Heart left ventricle (tissue), 16 donors: ENCODE data around the gene IL18RAP. TPM values are rescaled to one million over a fixed set of nuclear protein-coding genes. Genes with fewer than 3 reads are reported as not detected.

Source experiments
- ATAC-seq, 4 donors: fragments of 200-7000 bp; cut with Tn5 transposase; one replicate each; pipeline ENCODE4 v1.9.1; 2020 to 2022; ENCODE audit warnings: moderate library complexity in 4 of 4, mild to moderate bottlenecking in 3 of 4, moderate number of reproducible peaks in 1 of 4
- DNase-seq, 5 donors: peaks; one replicate each; pipeline ENCODE4 v3.0.0-alpha.2; 2020
- H3K27ac ChIP-seq, 12 donors: fragments of 200-600 bp; sonication (generic) in 4 of 12; one replicate each; pipeline versions ENCODE4 v1.5.0 to v1.8.0; 2016 to 2022; ENCODE audit warnings: mild to moderate bottlenecking in 2 of 12
- H3K27me3 ChIP-seq, 9 donors: fragments of 200-600 bp; sonication (generic) in 2 of 9; one replicate each; pipeline versions ENCODE4 v1.5.1 to v1.8.0; 2016 to 2022; ENCODE audit warnings: mild to moderate bottlenecking in 3 of 9
- H3K36me3 ChIP-seq, 9 donors: fragments of 200-600 bp; sonication (generic) in 2 of 9; one replicate each; pipeline versions ENCODE4 v1.5.0 to v1.8.0; 2018 to 2022; ENCODE audit warnings: mild to moderate bottlenecking in 2 of 9
- H3K4me1 ChIP-seq, 12 donors: fragments of 200-600 bp; sonication (generic) in 4 of 12; one replicate each; pipeline versions ENCODE4 v1.5.0 to v1.8.0; 2016 to 2022; ENCODE audit warnings: mild to moderate bottlenecking in 3 of 12
- H3K4me3 ChIP-seq, 12 donors: fragments of 200-600 bp; sonication (generic) in 4 of 12; one replicate each; pipeline versions ENCODE4 v1.5.0 to v1.8.0; 2017 to 2022; ENCODE audit warnings: mild to moderate bottlenecking in 9 of 12, moderate library complexity in 4 of 12
- H3K9me3 ChIP-seq, 12 donors: fragments of 200-600 bp; sonication (generic) in 4 of 12; one replicate each; pipeline versions ENCODE4 v1.5.0 to v1.8.0; 2016 to 2022; ENCODE audit warnings: mild to moderate bottlenecking in 1 of 12
- POLR2A ChIP-seq, 2 donors: fragments of 450-650 bp; IDR thresholded peaks; one replicate each; pipeline ENCODE4 v1.6.1; 2017; ENCODE audit warnings: antibody characterized with exemption in 2 of 2, mild to moderate bottlenecking in 2 of 2, moderate library complexity in 2 of 2
- WGBS, 4 donors: extraction: QIAGEN DNeasy Blood & Tissue Kit in 2 of 4; methylation state at CpG; one replicate each; pipeline versions ENCODE4 v1.1.5 to v1.1.7; 2013 to 2018; 5-methylcytosine and 5-hydroxymethylcytosine counted together
- intact Hi-C, 10 donors: fragments of 100-400 bp; cut with DNase I; formaldehyde crosslinking; loops; one replicate each; pipeline versions ENCODE4 v1.11.1 to v1.14.2; 2022
- polyA plus RNA-seq, 2 donors: library from polyadenylated mRNA; stranded (reverse); fragments of 200-250 nt; gene quantifications; one replicate each; pipeline ENCODE4 v1.2.3, GENCODE V29; 2013
- total RNA-seq, 9 donors: library from RNA; depleted of rRNA in 2 of 9; stranded (reverse); fragments of >200 nt in 2 of 9; fragmentation: NEBNext Ultra II Directional in 3 of 9; extraction: Animal tissue kit (Norgen Biotek cat#: 25700) in 3 of 9; gene quantifications; one replicate each; pipeline versions ENCODE4 v1.1.0 to v1.2.4, GENCODE V29; 2016 to 2023
- TF ChIP-seq, protein P1 (sequence below), 12 donors: fragments of 200-600 bp; sonication (generic) in 4 of 12; IDR thresholded peaks; one replicate each; pipeline versions ENCODE4 v1.5.0 to v1.8.0; 2018 to 2022; ENCODE audit warnings: antibody characterized with exemption in 12 of 12, mild to moderate bottlenecking in 5 of 12
- donor health status: ischemic (EF 13 %, LVEDD 7.1; RV severe dilation, severe dysfunction).
- donor health status: healthy with polysubstance abuse.
- donor health status: DM: no; HTN: yes; CAD: no.
- donor health status: DM: no; HTN: no; CAD: no.
- donor health status: ischemic (EF 25% LVEDD 6.9; RV normal size, moderate dysfunction).
- donor health status: ischemic (EF 25% LVEDD 5.7; RV mildly dilated, moderate dysfunction).
- donor health status: healthy.
- donor health status: DM: yes; HTN: yes; CAD: no.
- donor health status: ischemic (EF 35%, LVEDD 5.7; RV mildly dilated, moderate dysfunction).
- donor health status: nonischemic (EF 11% LVEDD 7.7; RV severe dilation, severe dysfunction).
- donor health status: DM: yes; HTN: yes; CAD: no.
- donor health status: PGD.
- donor health status: ischemic (EF 29% LVEDD 5.4; RV normal size, mild dysfunction).
- donor health status: nonischemic (EF 23%, LVEDD 6.1; RV moderate dilation, normal function).

Gene IL18RAP
- total and polyA plus RNA-seq, 11 donors = 0.13 to 2.2 (median 0.41) TPM

GRCh38 chr2:102421890-102422759 is 835 bp upstream of the IL18RAP start:
- Histone ChIP-seq H3K4me1 (peaks cover 0 to 44% (median 0%) of the 10 kb centered on the region in 12 donors), H3K27ac (no peak overlapping the region), H3K9me3 (no peaks in the 10 kb centered on the region), H3K36me3 (no peaks in the 10 kb centered on the region), H3K27me3 (peaks cover 0 to 10% (median 0%) of the 10 kb centered on the region in 9 donors), H3K4me3 (no peak overlapping the region)
- TF ChIP-seq, protein P1, sequence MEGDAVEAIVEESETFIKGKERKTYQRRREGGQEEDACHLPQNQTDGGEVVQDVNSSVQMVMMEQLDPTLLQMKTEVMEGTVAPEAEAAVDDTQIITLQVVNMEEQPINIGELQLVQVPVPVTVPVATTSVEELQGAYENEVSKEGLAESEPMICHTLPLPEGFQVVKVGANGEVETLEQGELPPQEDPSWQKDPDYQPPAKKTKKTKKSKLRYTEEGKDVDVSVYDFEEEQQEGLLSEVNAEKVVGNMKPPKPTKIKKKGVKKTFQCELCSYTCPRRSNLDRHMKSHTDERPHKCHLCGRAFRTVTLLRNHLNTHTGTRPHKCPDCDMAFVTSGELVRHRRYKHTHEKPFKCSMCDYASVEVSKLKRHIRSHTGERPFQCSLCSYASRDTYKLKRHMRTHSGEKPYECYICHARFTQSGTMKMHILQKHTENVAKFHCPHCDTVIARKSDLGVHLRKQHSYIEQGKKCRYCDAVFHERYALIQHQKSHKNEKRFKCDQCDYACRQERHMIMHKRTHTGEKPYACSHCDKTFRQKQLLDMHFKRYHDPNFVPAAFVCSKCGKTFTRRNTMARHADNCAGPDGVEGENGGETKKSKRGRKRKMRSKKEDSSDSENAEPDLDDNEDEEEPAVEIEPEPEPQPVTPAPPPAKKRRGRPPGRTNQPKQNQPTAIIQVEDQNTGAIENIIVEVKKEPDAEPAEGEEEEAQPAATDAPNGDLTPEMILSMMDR (IDR thresholded peaks at IDR 0.05) = no peak
- TF ChIP-seq POLR2A (IDR thresholded peaks at IDR 0.05) = no peak
- ATAC-seq (no peak), DNase-seq (no peak)
- intact Hi-C loops = no loop called here
- 77 to 79% (median 78%) methylated on average over 5 of the region's 5 CpGs for WGBS, 4 donors

DNA sequence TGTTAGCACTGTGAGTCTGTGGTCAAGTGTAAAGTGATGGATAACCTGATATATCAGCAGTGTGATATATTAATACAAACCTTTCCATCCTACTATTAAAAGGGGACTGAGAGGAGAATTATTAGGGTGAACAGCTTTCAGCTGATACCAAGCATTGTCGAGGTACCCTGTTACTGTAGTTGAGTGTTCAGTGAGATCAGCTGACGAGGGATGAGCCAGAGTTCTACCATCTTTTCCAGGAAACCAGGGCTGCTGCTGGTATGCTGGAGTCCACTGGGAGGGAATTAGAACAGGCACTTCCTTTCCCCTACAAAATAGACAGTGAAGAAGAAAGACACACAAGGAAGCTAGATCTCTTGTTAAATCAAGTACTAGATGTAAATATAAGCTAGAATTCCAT is 408 bp downstream of the IL18RAP start:
- ATAC-seq = no peak
- no peak for TF ChIP-seq POLR2A (IDR thresholded peaks at IDR 0.05)
- TF ChIP-seq, protein P1 (IDR thresholded peaks at IDR 0.05) = no peak
- Histone ChIP-seq H3K27ac (no peak overlapping the region), H3K36me3 (no peaks in the 10 kb centered on the region), H3K4me3 (peak overlapping the region in 1 of 12 donors; percentile 4), H3K27me3 (peaks cover 0 to 10% (median 0%) of the 10 kb centered on the region in 9 donors), H3K4me1 (peaks cover 0 to 34% (median 0%) of the 10 kb centered on the region in 12 donors), H3K9me3 (peaks cover 0 to 5% (median 0%) of the 10 kb centered on the region in 12 donors)
- WGBS, 4 donors = 76 to 80% (median 77%) methylated on average over 2 of the region's 2 CpGs
- no peak for DNase-seq
- intact Hi-C loops = no loop called here

GRCh38 chr2:102424754-102425153 is 1.8 kb downstream of the IL18RAP start:
- intact Hi-C loops = no loop called here
- ATAC-seq = peak in 1 of 4 donors; percentile 33
- Histone ChIP-seq H3K4me3 (no peak overlapping the region), H3K27ac (no peak overlapping the region), H3K9me3 (peaks cover 0 to 5% (median 0%) of the 10 kb centered on the region in 12 donors), H3K36me3 (no peaks in the 10 kb centered on the region), H3K4me1 (peaks cover 0 to 26% (median 0%) of the 10 kb centered on the region in 12 donors), H3K27me3 (peaks cover 0 to 7% (median 0%) of the 10 kb centered on the region in 9 donors)
- TF ChIP-seq, protein P1 (IDR thresholded peaks at IDR 0.05) = no peak
- no peak for TF ChIP-seq POLR2A (IDR thresholded peaks at IDR 0.05)
- no peak for DNase-seq
- 56 to 66% (median 62%) methylated on average over 3 of the region's 3 CpGs for WGBS, 4 donors

- H3K9me3 ChIP-seq = peaks cover 0 to 5% (median 0%) of the 10 kb centered on the region in 12 donors
- no peak overlapping the region for H3K27ac ChIP-seq
- no peak for ATAC-seq
- intact Hi-C loops = no loop called here
- DNase-seq = no peak
- H3K4me1 ChIP-seq = peaks cover 0 to 27% (median 0%) of the 10 kb centered on the region in 12 donors
- H3K36me3 ChIP-seq = no peaks in the 10 kb centered on the region
- H3K27me3 ChIP-seq = no peaks in the 10 kb centered on the region
- TF ChIP-seq POLR2A (IDR thresholded peaks at IDR 0.05) = no peak
- TF ChIP-seq, protein P1 (IDR thresholded peaks at IDR 0.05) = no peak
- no peak overlapping the region for H3K4me3 ChIP-seq
- WGBS, 4 donors = 43 to 54% (median 45%) methylated on average over 5 of the region's 5 CpGs
Measured at GRCh38 chr2:102425441-102426132, 2.6 kb downstream of the IL18RAP start.
